Upper lobe of left lung (tissue), 6 donors: ENCODE measurements around the gene EVC2. TPM values are rescaled to one million over a fixed set of nuclear protein-coding genes. Genes with fewer than 3 reads are reported as not detected.

ENCODE experiments used
- ATAC-seq, 2 donors: fragments of 200-7000 bp; cut with Tn5 transposase; one replicate each; pipeline ENCODE4 v1.9.1; 2022; ENCODE audit warnings: mild to moderate bottlenecking in 2 of 2, moderate library complexity in 2 of 2; ENCODE audit not compliant: low FRiP score in 2 of 2
- DNase-seq, 2 donors: peaks; one replicate each; pipeline ENCODE4 v3.0.0-alpha.2; 2019 to 2020
- H3K27ac ChIP-seq, 4 donors: fragments of 200-600 bp; sonication (generic); one replicate each; pipeline ENCODE4 v1.5.1; 2016 to 2019
- H3K27me3 ChIP-seq, 4 donors: fragments of 200-600 bp; sonication (generic); one replicate each; pipeline ENCODE4 v1.5.1; 2017 to 2019
- H3K36me3 ChIP-seq, 4 donors: fragments of 200-600 bp; sonication (generic); one replicate each; pipeline ENCODE4 v1.5.1; 2016 to 2019
- H3K4me1 ChIP-seq, 4 donors: fragments of 200-600 bp; sonication (generic); one replicate each; pipeline ENCODE4 v1.5.1; 2018 to 2019
- H3K4me3 ChIP-seq, 4 donors: fragments of 200-600 bp; sonication (generic); one replicate each; pipeline ENCODE4 v1.5.1; 2017 to 2019; ENCODE audit warnings: mild to moderate bottlenecking in 2 of 4, moderate library complexity in 1 of 4
- H3K9me3 ChIP-seq, 4 donors: fragments of 200-600 bp; sonication (generic); one replicate each; pipeline ENCODE4 v1.5.1; 2018 to 2019
- CTCF ChIP-seq, 6 experiments: fragments of 450-650 bp in 4 of 6; fragments of 200-600 bp in 2 of 6; sonication (generic) in 2 of 6; IDR thresholded peaks; one replicate each; pipeline ENCODE4 v1.5.1; 2016 to 2019; ENCODE audit warnings: antibody characterized with exemption in 6 of 6
- EP300 ChIP-seq, 4 donors: sonication (generic); formaldehyde crosslinking; IDR thresholded peaks; one replicate each; pipeline ENCODE4 v1.5.1; 2017; ENCODE audit warnings: antibody characterized with exemption in 4 of 4, control low read depth in 2 of 4
- POLR2A ChIP-seq, 4 donors: fragments of 450-650 bp; IDR thresholded peaks; one replicate each; pipeline ENCODE4 v1.5.1; 2016 to 2017; ENCODE audit warnings: antibody characterized with exemption in 4 of 4, mild to moderate bottlenecking in 2 of 4
- POLR2AphosphoS5 ChIP-seq, 2 donors: sonication (generic); formaldehyde crosslinking; IDR thresholded peaks; one replicate each; pipeline ENCODE4 v1.5.1; 2017; ENCODE audit warnings: antibody characterized with exemption in 2 of 2
- WGBS, 2 donors: methylation state at CpG; one replicate each; pipeline ENCODE4 v1.1.5; 2017 to 2018; 5-methylcytosine and 5-hydroxymethylcytosine counted together
- total RNA-seq, 6 donors: library from RNA; depleted of rRNA in 4 of 6; stranded (reverse); fragments of >200 nt in 4 of 6; gene quantifications; one replicate each; pipeline versions ENCODE4 v1.1.0 to v1.2.1, GENCODE V29; 2016 to 2021
- donor health status: DM: no; HTN: no; CAD: no; lungs with moderate emphysema.
- donor health status: DM: no; HTN: yes; CAD: no; lungs with severe emphysema.

The EVC2 gene
- total RNA-seq, 6 donors from 2014 or later: 3.2 to 26.2 (median 5.6) TPM

- DNase-seq (peak in 1 of 2 donors; percentile 54), ATAC-seq (no peak)
- H3K27me3 ChIP-seq: no peaks in the 10 kb centered on the region
- TF ChIP-seq EP300 (IDR thresholded peaks at IDR 0.05): no peak
- no peak for TF ChIP-seq CTCF (IDR thresholded peaks at IDR 0.05)
- TF ChIP-seq POLR2AphosphoS5 (IDR thresholded peaks at IDR 0.05): no peak
- no peak for TF ChIP-seq POLR2A (IDR thresholded peaks at IDR 0.05)
- H3K27ac ChIP-seq: no peak overlapping the region
- H3K9me3 ChIP-seq: no peaks in the 10 kb centered on the region
- 96 to 97% methylated on average over 15 to 23 of the region's 23 CpGs for WGBS, 2 donors
- peaks cover 3 to 47% (median 14%) of the 10 kb centered on the region in 4 donors for H3K36me3 ChIP-seq
- H3K4me3 ChIP-seq: no peak overlapping the region
- no peaks in the 10 kb centered on the region for H3K4me1 ChIP-seq
These were observed 85.8 kb downstream of the EVC2 start for GRCh38 chr4:5622596-5622995.

GRCh38 chr4:5619913-5620625 is 88.3 kb downstream of the EVC2 start:
- Histone ChIP-seq H3K27me3 (no peaks in the 10 kb centered on the region), H3K36me3 (peaks cover 2 to 58% (median 17%) of the 10 kb centered on the region in 4 donors), H3K4me1 (no peaks in the 10 kb centered on the region)

GRCh38 chr4:5618051-5618960 is 90.1 kb downstream of the EVC2 start:
- WGBS, 2 donors: 89 to 93% methylated on average over 10 to 11 of the region's 11 CpGs
- no peak for DNase-seq
- Histone ChIP-seq H3K9me3 (no peaks in the 10 kb centered on the region), H3K27me3 (no peaks in the 10 kb centered on the region), H3K4me3 (no peak overlapping the region), H3K27ac (no peak overlapping the region), H3K4me1 (no peaks in the 10 kb centered on the region), H3K36me3 (peaks cover 3 to 52% (median 18%) of the 10 kb centered on the region in 4 donors)
- TF ChIP-seq POLR2A (IDR thresholded peaks at IDR 0.05) (no peak), EP300 (IDR thresholded peaks at IDR 0.05) (no peak), CTCF (IDR thresholded peaks at IDR 0.05) (no peak), POLR2AphosphoS5 (IDR thresholded peaks at IDR 0.05) (no peak)
- ATAC-seq: no peak

More at GRCh38 chr4:5619913-5620625, 88.3 kb downstream of the EVC2 start:
- H3K4me3 ChIP-seq: no peak overlapping the region
- DNase-seq (no peak), ATAC-seq (no peak)
- no peak for TF ChIP-seq EP300 (IDR thresholded peaks at IDR 0.05)
- no peak for TF ChIP-seq POLR2A (IDR thresholded peaks at IDR 0.05)
- no peak for TF ChIP-seq POLR2AphosphoS5 (IDR thresholded peaks at IDR 0.05)
- TF ChIP-seq CTCF (IDR thresholded peaks at IDR 0.05): no peak
- no peaks in the 10 kb centered on the region for H3K9me3 ChIP-seq
- WGBS, 2 donors: 80 to 83% methylated on average over 14 of the region's 14 CpGs
- no peak overlapping the region for H3K27ac ChIP-seq

- H3K27me3 ChIP-seq: no peaks in the 10 kb centered on the region
- no peaks in the 10 kb centered on the region for H3K4me1 ChIP-seq
- no peaks in the 10 kb centered on the region for H3K9me3 ChIP-seq
- no peak for TF ChIP-seq EP300 (IDR thresholded peaks at IDR 0.05)
- TF ChIP-seq POLR2A (IDR thresholded peaks at IDR 0.05): no peak
- TF ChIP-seq CTCF (IDR thresholded peaks at IDR 0.05): no peak
- TF ChIP-seq POLR2AphosphoS5 (IDR thresholded peaks at IDR 0.05): no peak
- peaks cover 0 to 44% (median 13%) of the 10 kb centered on the region in 4 donors for H3K36me3 ChIP-seq
- WGBS, 2 donors: 89 to 90% methylated on average over 15 to 16 of the region's 16 CpGs
- no peak overlapping the region for H3K4me3 ChIP-seq
- H3K27ac ChIP-seq: no peak overlapping the region
- DNase-seq: no peak
- ATAC-seq: no peak
These were observed 91.9 kb downstream of the EVC2 start for GRCh38 chr4:5616331-5616950.
